Lung microvascular endothelial cell (primary cell): Measurements from ENCODE around the gene CADPS2. TPM values are rescaled to one million over a fixed set of nuclear protein-coding genes. Genes with fewer than 3 reads are reported as not detected.

ENCODE experiments used
- DNase-seq, 2 donors: peaks; one replicate each; pipeline versions ENCODE4 v3.0.0 to v3.0.0-alpha.2; 2010; ENCODE audit warnings: low read depth in 2 of 2
- total RNA-seq: library from RNA; depleted of rRNA; stranded (reverse); fragments of >200 nt; gene quantifications from 2 replicates; pipeline ENCODE4 v1.2.1, GENCODE V29; 2014

CADPS2 gene
- total RNA-seq, 1 donor from 2014 or later: 48.0 TPM

- DNase-seq: no peak
Measured at GRCh38 chr7:122383934-122384333, 502.3 kb downstream of the CADPS2 start.

- DNase-seq: no peak
Measured at GRCh38 chr7:122380992-122381391, 505.3 kb downstream of the CADPS2 start.

GRCh38 chr7:122379491-122379890 lies 506.8 kb downstream of the CADPS2 start:
- DNase-seq: no peak

GRCh38 chr7:122369756-122370155 lies 516.5 kb downstream of the CADPS2 start:
- DNase-seq: no peak

GRCh38 chr7:122364761-122365280 lies 521.4 kb downstream of the CADPS2 start:
- peak; percentile 42 to 46 for DNase-seq

- DNase-seq: no peak
Measured at GRCh38 chr7:122363144-122363543, 523.1 kb downstream of the CADPS2 start.

- DNase-seq: no peak
Measured at GRCh38 chr7:122362473-122362872, 523.8 kb downstream of the CADPS2 start.

GRCh38 chr7:122354656-122355055 lies 531.6 kb downstream of the CADPS2 start:
- DNase-seq: no peak

- no peak for DNase-seq
Measured at GRCh38 chr7:122352454-122352853, 533.8 kb downstream of the CADPS2 start.

GRCh38 chr7:122350701-122351100 lies 535.6 kb downstream of the CADPS2 start:
- DNase-seq: no peak

- no peak for DNase-seq
Measured at GRCh38 chr7:122344303-122344620, 542.0 kb downstream of the CADPS2 start.

- DNase-seq: no peak
Measured at GRCh38 chr7:122343601-122344302, 542.5 kb downstream of the CADPS2 start.

- no peak for DNase-seq
Measured at GRCh38 chr7:122340427-122340826, 545.8 kb downstream of the CADPS2 start.

- no peak for DNase-seq
Measured at GRCh38 chr7:122339145-122339904, 546.9 kb downstream of the CADPS2 start.

- no peak for DNase-seq
Measured at GRCh38 chr7:122337011-122337410, 549.2 kb downstream of the CADPS2 start.

GRCh38 chr7:122329145-122329802 lies 557.0 kb downstream of the CADPS2 start:
- no peak for DNase-seq

GRCh38 chr7:122327969-122328368 lies 558.3 kb downstream of the CADPS2 start:
- no peak for DNase-seq

- DNase-seq: no peak
Measured at GRCh38 chr7:122316467-122317388, 569.5 kb downstream of the CADPS2 start.

- DNase-seq: no peak
Measured at GRCh38 chr7:122315507-122316466, 570.5 kb downstream of the CADPS2 start.

- no peak for DNase-seq
Measured at GRCh38 chr7:122314284-122314683, 572.0 kb downstream of the CADPS2 start.
